ENCODE results near the gene HBB.

The HBB gene

GRCh38 chr11:5210376-5210885, 16.4 kb downstream of the HBB start:
- H3K27ac ChIP-seq (replicated peaks), result no peak overlapping the region
- no peaks in the 10 kb centered on the region for H3K27me3 ChIP-seq (ENCODE audit: insufficient read depth, poor library complexity, severe bottlenecking)
- H3K4me3 ChIP-seq (replicated peaks; ENCODE audit: insufficient read depth, low read length), result no peak overlapping the region
- TF ChIP-seq CTCF (IDR thresholded peaks at IDR 0.05; ENCODE audit: insufficient read depth, low read length), result no peak
- TF ChIP-seq SPI1 (IDR thresholded peaks at IDR 0.05; ENCODE audit: borderline replicate concordance, low read depth), result no peak
- TF ChIP-seq POLR2AphosphoS5 (IDR thresholded peaks at IDR 0.05; ENCODE audit: low read depth), result no peak
- no peak for TF ChIP-seq REST (IDR thresholded peaks at IDR 0.05; ENCODE audit: insufficient replicate concordance, low read depth)
- TF ChIP-seq GABPA (IDR thresholded peaks at IDR 0.05; ENCODE audit: low read depth), result no peak
- DNase-seq (ENCODE audit: low read depth in 1 of 2, low spot score in 1 of 2), result no peak

- DNase-seq (ENCODE audit: low read depth in 1 of 2, low spot score in 1 of 2), result peak in 1 of 2 experiments; percentile 6
- no peak for TF ChIP-seq GABPA (IDR thresholded peaks at IDR 0.05; ENCODE audit: low read depth)
- no peak for TF ChIP-seq SPI1 (IDR thresholded peaks at IDR 0.05; ENCODE audit: borderline replicate concordance, low read depth)
- peak; percentile 13 for TF ChIP-seq CTCF (IDR thresholded peaks at IDR 0.05; ENCODE audit: insufficient read depth, low read length)
- TF ChIP-seq REST (IDR thresholded peaks at IDR 0.05; ENCODE audit: insufficient replicate concordance, low read depth), result no peak
- TF ChIP-seq POLR2AphosphoS5 (IDR thresholded peaks at IDR 0.05; ENCODE audit: low read depth), result no peak
- H3K27ac ChIP-seq (replicated peaks), result no peak overlapping the region
- H3K27me3 ChIP-seq (ENCODE audit: insufficient read depth, poor library complexity, severe bottlenecking), result no peaks in the 10 kb centered on the region
- no peak overlapping the region for H3K4me3 ChIP-seq (replicated peaks; ENCODE audit: insufficient read depth, low read length)
These were observed 22.1 kb downstream of the HBB start for GRCh38 chr11:5204787-5205186.

GRCh38 chr11:5203366-5203765, 23.5 kb downstream of the HBB start:
- no peak overlapping the region for H3K4me3 ChIP-seq (replicated peaks; ENCODE audit: insufficient read depth, low read length)
- no peaks in the 10 kb centered on the region for H3K27me3 ChIP-seq (ENCODE audit: insufficient read depth, poor library complexity, severe bottlenecking)
- TF ChIP-seq POLR2AphosphoS5 (IDR thresholded peaks at IDR 0.05; ENCODE audit: low read depth) (no peak), SPI1 (IDR thresholded peaks at IDR 0.05; ENCODE audit: borderline replicate concordance, low read depth) (no peak), GABPA (IDR thresholded peaks at IDR 0.05; ENCODE audit: low read depth) (no peak), CTCF (IDR thresholded peaks at IDR 0.05; ENCODE audit: insufficient read depth, low read length) (no peak), REST (IDR thresholded peaks at IDR 0.05; ENCODE audit: insufficient replicate concordance, low read depth) (no peak)
- DNase-seq (ENCODE audit: low read depth in 1 of 2, low spot score in 1 of 2), result no peak
- H3K27ac ChIP-seq (replicated peaks), result no peak overlapping the region
